T-helper 22 cell (primary cell): ENCODE results near the gene DHRSX.
"Not testable (repeated sequence)": the region's sequence is repeated elsewhere in the genome, so short reads cannot be mapped to it uniquely, and the experiment has no call there.

Source experiments
- DNase-seq: peaks from one replicate; pipeline ENCODE4 v3.0.0-alpha.2; 2020; ENCODE audit warnings: low read depth

Gene DHRSX

DNA sequence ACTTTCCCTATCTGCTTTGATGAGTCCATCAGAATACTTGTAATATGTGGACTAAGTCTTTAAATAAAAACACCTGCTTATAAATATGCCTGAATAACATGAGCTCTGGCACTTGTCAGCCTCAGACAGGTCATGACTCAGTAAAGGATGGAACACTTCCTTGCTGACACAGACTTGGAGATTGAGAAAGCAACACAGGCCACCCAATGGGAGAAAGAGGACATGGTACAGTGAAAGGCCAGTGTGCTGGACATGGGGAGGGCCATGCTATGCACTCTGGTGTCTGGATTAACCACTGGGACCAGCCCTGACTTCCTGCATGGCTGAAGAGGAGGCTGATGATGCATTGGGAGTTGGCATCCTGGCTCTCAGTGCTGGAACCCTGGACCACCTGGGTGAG lies 149.5 kb downstream of the DHRSX start:
- no peak for DNase-seq

DNA sequence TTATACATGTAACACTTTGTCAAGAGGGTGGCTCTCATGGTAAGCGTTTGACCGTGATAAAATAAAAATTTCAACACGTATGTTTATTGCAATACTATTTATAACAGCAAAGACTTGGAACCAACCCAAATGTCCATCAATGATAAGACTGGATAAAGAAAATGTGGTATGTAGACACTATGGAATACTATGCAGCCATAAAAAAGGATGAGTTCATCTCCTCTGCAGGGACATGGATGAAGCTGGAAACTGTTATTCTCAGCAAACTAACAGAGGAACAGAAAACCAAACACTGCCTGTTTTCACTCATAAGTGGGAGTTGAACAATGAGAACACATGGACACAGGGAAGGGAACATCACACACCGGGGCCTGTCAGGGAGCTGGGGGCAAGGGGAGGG lies 150.1 kb downstream of the DHRSX start:
- not testable (repeated sequence) for DNase-seq

DNA sequence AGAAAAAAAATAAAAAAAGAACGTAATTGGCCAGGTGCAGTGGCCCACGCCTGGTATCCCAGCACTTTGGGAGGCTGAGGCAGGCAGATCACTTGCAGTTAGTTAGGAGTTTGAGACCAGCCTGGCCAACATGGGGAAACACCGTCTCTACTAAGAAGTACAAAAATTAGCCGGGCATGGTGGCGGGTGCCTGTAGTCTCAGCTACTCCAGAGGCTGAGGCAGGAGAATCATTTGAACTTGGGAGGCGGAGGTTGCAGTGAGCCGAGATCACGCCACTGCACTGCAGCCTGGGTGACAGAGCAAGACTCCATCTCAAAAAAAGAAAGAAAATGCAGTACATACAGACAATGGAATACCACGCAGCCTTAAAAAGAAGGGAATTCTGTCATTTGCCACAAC lies 150.7 kb downstream of the DHRSX start:
- DNase-seq, result not testable (repeated sequence)

DNA sequence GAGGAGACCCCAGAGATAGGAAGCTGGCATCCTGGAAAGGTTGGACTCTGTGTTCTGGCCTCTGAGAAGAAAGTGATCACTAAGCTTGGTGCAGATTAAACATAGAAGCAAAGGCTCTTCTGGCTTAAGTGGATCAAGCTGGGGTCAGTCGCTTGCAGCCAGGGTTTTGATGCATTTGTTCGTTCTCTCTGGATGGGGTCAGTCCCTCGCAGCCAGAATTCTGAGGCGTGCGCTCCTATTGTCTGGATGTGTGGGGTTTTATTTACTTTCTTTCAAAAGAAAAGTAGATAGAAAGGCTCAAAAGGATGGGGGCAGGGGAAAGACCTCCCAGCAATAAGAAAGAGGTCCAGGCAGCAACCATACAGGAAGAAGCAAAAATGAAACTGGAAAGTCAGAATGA lies 152.6 kb downstream of the DHRSX start:
- DNase-seq, result no peak

DNA sequence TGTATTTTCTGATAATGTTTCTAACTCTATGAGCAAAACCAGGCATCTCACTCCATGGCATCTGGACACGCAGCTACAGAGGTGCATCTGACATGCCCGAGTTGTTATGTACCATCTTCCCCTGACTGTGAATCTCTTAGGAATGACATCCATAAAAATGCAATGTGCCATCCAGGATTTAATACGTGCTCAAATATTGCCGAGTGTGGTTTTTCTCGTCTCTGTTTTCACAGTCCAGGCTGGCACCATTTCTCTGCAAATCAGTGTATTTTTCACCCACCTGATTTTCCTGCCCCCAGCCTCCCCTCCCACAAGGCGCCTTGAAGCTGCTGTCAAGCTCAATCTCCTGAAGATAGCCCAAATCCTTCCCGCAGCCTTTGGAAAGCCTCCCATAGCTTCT lies 154.6 kb downstream of the DHRSX start:
- no peak for DNase-seq

DNA sequence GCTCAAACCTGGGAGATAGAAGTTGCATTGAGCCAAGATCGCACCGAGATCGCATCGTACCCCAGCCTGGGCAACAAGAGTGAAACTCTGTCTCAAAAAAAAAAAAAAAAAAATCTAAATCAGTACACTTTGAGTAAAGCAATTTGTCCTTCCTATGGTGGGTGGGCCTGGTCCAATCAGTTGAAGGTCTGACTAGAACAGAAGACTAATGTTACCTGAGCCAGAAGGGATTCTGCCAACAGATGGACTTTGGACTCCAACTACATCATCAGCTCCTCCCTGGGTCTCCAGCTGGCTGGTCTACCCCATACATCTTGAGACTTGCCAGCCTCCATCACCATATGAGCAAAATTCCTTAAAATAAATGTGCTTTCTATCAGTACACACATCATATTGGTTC lies 155.2 kb downstream of the DHRSX start:
- DNase-seq, result no peak

DNA sequence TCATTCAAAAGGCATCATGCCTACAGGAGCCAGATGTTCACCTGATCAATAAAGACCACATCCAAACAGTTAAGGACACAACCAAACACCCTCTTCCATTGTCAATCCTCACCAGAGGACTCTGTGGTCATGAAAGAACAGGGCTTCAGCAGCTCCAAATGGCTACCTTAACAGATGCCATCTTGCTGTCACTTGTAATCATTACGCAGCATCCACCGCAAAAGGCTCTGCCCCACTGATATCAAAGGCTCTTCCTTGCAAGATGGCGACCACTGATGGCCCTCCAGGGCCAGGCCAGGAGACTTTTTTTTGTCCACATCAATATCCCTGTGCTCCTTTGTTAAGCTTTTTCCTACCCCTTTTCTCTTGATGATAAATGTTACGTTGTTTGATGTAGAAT lies 157.4 kb downstream of the DHRSX start:
- no peak for DNase-seq

DNA sequence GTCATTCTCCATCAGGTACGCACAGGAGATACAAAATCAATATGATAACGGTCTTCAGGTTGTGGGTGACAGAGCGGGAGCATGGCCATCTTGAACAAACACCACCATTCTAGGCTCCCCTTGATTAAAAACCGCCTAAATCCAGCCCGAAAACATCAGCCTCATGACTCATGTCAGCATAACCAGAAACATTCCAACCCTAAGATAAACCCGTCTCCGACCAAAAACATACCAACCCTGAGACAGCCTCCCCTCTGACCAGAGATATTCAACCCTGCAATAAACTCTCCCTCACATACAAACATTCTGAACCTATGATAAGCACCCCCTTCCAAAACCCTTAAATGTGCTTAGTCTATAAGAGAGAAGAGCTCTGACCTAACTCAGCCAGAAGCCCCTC lies 157.9 kb downstream of the DHRSX start:
- DNase-seq, result no peak

DNA sequence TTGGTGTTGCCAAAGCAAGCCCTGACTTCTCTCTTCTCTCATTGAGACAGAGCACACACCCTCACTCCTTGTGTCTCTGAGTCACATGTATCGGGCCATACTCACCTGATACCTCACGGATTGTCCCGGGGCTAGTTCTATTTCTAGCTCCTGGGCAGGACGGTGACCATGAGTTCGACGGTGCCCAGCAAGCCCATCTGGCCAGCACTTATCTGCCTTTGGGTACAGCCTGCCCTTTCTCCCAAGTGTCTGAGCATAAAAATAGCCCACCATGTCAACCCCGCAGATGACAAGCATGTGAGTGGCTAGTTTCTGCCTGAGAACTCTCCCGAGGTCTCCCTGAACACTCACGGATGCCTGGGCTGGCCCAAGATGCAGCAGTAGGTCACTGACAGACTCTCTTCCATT lies 158.5 kb downstream of the DHRSX start:
- DNase-seq, result no peak

DNA sequence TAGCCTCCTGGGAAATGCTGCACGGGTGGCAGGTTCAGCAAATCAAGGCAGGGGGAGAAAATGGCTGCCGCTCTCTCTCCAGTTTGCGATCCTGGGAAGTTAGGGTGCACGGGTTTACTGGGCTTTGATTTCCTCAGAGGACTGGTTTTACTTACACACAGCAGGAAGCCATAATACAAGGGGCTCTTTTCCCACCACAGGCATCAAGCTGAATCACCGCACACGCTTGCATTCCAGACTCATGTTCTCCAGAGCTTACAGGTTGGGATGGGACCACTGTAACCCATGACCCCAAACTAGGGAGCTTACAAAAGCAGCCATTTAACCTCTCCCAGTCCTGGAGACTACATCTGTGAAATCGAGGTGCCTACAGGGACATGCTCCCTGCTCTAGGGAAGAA lies 159.8 kb downstream of the DHRSX start:
- DNase-seq, result no peak

DNA sequence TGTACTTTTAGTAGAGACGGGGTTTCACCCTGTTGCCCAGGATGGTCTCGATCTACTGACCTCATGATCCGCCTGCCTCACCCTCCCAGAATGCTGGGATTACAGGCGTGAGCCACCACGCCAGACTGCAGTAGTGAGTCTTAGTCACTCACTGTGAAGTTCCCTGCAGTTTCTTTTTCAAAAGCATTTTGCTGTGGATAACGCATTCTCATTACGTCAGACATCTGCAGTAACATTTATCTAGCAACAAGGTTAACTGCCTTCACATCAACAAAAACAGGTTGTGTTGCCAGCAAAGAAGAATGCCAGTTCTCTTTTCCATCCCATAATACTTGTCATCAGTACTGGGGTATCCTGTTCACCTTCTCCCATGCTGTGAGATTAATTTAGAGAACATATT lies 164.6 kb downstream of the DHRSX start:
- no peak for DNase-seq

DNA sequence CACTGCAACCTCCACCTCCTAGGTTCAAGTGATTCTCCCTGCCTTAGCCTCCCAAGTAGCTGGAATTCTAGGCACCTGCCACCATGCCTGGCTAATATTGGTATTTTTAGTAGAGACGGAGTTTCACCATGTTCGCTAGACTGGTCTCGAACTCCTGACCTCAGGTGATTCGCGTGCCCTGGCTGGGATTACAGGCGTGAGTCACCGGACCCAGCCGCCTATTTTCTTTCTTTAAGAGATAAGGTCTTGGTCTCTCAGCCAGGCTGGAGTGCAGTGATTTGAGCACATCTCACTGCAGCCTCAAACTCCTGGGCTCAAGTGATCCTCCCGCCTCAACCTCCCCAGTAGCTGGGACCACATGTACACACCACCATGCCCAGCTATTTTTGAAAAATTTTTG lies 166.5 kb downstream of the DHRSX start:
- no peak for DNase-seq

DNA sequence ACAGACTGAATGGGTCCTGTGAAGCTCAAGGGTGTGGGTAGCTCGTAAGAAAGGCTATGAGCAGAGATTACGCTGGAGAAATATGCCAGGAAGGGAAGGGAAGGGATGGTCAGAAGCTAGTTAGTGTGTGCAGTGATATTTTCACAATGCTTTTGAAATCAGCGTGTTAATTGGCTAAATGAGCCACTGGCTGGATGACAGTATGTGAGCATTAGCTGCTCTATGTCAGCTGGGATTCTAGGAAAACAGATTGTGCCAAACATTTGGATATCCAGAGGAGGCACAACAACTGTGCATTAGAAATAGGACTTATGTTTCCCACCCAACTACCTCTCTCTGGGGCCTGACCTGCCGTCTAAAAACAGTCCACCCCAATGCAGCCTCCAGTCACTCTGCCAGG lies 168.5 kb downstream of the DHRSX start:
- no peak for DNase-seq

DNA sequence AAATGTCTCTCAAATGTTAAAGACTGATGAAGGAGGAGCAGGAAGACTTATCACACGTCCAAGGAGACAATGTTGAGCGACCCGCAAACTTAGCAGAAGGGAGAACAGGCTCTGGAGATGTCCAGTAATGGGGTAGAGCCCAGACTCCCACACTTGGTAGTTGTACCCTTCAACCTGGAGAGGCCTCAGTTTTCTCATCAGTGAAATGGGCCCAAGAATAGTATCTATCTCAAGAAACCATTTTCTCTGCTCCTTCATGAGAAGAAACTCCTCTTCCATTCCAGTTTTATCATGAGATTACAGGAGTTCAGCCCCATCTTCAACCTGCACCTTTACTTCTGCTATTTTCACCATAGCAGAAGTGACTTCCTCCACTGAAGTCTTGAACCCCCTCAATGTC lies 169.9 kb downstream of the DHRSX start:
- DNase-seq, result no peak

DNA sequence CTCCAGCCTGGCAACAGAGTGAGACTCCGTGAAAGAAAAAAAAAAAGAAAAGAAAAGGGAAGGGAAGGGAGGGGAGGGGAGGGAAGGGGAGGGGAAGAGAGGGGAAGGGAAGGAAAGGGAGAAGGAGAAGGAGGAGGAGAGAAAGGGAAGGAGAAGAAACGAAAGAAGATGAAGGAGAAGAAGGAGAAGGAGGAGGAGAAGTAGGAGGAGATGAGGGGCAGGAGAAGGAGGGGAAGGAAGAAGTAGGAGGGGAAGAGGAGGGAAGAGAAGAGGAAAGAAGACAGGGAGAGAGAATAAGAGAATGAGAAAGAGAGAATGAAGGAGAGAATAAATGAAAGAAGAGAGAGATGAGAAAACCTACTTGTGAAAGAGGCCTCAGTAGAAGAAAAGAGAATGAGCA lies 170.3 kb downstream of the DHRSX start:
- no peak for DNase-seq

DNA sequence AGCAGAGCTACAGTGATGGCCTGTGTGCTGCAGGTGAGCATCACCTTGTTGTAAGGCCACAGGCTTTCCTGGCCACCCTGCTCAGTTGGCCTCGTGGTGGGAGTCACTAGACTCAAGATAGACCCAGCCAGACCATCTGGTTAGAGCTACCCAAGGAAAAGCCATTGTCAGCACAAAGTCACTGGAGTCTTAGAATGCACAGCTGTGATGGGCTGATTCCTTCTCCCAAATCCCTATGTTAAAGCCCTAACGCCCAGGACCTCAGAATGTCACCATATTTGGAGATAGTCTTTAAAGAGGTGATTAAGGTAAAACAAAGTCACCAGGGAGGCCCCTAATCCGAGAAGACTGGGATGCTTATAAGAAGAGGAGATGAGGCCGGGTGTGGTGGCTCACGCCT lies 173.4 kb downstream of the DHRSX start:
- no peak for DNase-seq

DNA sequence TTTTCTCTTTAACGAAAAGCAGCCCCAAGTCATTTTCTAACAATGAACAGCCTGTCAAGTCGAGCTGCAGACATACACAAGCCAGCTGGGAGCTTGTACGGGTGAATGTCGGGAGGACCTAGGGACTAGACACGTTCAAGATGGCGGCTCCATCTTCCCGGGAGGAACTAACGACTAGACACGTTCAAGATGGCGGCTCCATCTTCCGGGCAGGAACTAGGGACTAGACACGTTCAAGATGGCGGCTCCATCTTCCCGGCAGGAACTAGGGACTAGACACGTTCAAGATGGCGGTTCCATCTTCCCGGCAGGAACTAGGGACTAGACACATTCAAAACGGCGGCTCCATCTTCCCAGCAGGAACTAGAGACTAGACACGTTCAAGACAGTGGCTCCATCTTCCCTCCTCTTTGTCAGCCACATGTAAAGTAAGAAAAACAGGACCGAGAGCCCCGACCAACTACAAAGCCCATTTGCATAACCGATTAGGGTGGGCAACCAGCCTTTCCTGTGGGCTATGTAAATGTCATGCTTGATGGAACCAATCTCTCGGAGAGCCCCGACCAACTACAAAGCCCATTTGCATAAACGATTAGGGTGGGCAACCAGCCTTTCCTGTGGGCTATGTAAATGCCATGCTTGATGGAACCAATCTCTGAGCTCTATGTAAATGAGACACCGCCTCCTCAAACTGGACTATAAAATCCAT lies 175.5 kb downstream of the DHRSX start:
- DNase-seq, result peak; percentile 45

DNA sequence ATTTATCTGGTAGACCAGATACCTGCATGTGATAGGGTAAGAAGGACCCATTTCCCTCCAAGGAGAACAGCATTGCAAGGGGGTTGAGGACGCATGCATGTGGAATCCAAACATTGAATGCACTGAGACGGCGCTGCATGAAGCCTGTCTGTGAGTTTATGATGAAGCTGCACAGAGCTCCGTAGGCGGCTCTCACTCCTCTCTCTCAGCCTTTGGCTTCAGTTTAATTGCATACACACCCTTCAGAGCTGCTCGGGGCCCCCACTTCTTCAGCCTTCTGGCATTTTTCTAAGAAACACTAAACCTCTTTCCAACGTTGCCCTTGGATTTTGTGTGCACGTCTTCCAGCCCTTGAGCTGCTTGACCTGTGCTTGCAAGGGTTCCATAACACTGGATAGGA lies 176.6 kb downstream of the DHRSX start:
- no peak for DNase-seq

DNA sequence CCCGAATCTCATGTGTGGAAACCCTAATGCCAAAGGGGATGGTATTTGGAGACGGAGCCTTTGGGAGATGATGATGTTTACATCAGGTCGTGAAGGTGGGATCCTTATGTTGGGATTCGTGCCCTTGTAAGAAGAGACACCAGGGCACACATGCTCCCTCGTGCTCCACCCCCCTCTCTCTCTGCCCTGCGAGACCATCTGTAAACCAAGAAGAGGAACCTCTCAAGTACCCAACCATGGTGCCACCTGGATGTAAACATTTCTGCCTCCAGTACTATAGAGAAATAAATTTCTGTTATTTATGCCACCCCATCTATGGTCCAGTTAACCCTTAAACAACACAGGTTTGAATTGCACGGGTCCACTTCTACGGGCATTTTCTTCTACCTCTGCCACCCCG lies 179.4 kb downstream of the DHRSX start:
- DNase-seq, result no peak

DNA sequence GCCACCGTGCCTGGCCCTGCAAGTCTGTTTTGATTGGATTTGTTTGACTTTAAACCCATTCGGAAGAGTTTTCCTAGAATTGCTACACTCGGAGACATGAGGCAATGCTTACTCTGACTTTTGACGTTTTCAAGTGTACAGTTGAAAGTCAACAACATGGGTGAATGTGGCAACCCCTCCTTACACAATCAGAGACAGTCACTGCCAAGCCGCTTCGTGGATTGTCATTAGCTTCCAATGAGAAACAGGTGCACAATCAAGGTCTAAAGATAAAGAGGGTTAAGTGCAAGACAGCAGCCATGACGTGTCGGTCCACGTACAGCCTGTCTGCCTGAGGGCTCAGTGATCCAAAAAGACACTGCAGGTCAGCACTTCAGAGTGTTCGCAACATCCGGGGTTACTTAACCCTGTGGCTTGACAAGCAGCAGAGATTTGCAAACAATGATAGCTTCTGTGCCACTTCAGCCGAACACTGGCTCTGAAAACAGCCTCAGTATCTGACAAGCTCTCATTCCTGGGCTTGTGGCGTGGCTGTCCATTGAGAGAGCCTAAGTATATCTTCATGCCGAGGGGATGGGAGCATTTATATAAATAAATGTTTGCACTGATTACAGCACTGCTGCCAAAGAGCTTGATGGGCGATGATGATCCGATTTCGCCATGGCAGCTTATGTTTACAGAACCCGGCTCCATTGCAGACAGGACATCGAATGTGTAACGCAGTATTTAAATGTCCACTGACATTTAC lies 180.0 kb downstream of the DHRSX start:
- no peak for DNase-seq

DNA sequence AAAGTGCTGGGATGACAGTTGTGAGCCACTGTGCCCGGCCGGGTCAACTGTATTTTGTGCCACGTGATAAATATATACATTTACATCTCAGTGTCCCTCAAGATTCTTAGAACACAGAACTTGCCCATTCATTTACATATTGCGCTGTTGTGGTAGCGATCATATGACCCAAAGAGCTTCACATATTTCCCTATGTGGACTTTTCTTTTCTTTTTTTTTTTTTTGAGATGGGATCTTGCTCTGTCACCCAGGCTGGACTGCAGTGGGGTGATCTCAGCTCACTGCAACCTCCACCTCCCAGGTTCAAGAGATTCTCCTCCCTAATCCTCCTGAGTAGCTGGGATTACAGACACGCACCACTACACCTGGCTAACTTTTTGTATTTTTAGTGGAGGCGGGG lies 180.7 kb downstream of the DHRSX start:
- no peak for DNase-seq

DNA sequence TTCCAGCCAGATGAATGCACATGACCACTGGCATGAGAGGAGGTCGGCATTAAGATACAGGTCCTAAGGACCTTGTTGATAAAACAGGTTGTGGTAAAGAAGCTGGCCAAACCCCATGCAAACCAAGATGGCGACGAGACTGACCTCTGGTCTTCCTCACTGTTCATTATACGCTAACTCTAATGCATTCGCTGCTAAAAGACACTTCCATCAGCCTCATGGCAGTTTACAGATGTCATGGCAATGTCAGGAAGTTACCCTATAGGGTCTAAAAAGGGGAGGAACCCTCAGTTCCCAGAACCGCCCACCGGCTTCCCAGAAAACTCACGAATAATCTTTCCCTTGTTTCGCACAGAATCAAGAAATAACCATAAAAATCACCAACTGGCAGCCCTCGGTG lies 182.4 kb downstream of the DHRSX start:
- DNase-seq, result no peak

DNA sequence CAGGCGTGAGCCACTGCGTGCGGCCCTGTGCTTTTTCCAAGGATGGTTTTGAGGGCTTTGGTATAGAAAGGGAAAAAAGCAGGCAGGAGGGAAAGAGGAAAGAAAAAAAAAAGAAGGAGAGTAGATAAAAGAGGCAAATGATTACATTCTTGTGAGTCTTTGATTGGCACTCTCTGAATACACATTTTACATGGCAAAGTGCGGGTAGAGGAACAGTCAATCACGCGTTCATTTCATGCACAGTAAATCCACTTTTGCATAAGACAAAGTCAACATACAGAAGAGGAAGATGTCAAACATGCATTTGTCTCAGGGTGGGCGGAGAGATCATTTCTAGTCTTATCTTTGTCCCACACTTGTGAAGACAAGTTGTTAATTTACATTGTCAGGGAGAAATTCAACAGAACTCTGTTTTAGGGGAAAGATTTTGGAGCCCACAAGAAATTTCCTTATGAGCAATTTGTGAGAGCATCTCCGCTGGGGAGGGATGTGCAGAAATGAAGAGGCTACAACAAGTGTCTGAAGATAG lies 183.2 kb downstream of the DHRSX start:
- no peak for DNase-seq

DNA sequence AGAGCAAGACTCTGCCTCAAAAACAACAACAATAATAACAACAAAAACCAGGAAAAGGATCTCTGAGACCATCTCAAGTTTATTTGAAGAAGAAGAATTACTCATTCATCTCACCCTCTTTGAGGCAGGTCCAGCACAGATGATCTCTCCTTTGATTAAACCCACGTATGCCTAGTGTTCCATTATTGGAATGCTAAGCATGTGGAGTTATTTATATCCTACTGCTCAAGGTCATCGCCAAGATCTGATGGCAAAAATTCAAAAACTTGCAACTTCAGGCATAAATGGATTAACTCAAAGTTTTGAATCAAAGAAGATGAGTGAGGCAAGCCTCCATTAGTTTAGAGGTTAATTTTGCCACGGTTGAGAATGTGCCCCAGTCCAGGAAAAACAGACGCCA lies 184.2 kb downstream of the DHRSX start:
- DNase-seq, result no peak
